Uterus (tissue), 4 donors: ENCODE data around the gene PTBP3. TPM values are rescaled to one million over a fixed set of nuclear protein-coding genes. Genes with fewer than 3 reads are reported as not detected.

Experiments used
- DNase-seq, 2 donors: peaks; one replicate each; pipeline ENCODE4 v3.0.0-alpha.2; 2019 to 2020
- H3K27ac ChIP-seq, 2 donors: fragments of 200-600 bp; sonication (generic); 1 replicate in 1 of 2; 2 replicates in 1 of 2; pipeline ENCODE4 v1.5.1; 2016 to 2018
- H3K27me3 ChIP-seq, 2 donors: fragments of 200-600 bp; sonication (generic); one replicate each; pipeline ENCODE4 v1.5.1; 2018 to 2019; ENCODE audit warnings: control low read depth in 1 of 2
- H3K36me3 ChIP-seq, 2 donors: fragments of 200-600 bp; sonication (generic); one replicate each; pipeline ENCODE4 v1.5.1; 2019; ENCODE audit warnings: control low read depth in 1 of 2
- H3K4me1 ChIP-seq, 2 donors: fragments of 200-600 bp; sonication (generic); one replicate each; pipeline ENCODE4 v1.5.1; 2018 to 2019; ENCODE audit warnings: control low read depth in 1 of 2
- H3K4me3 ChIP-seq, 2 donors: fragments of 200-600 bp; sonication (generic); 1 replicate in 1 of 2; 2 replicates in 1 of 2; pipeline ENCODE4 v1.5.1; 2018 to 2019; ENCODE audit warnings: mild to moderate bottlenecking in 1 of 2
- H3K9me3 ChIP-seq, 2 donors: fragments of 200-600 bp; sonication (generic); one replicate each; pipeline ENCODE4 v1.5.1; 2019; ENCODE audit warnings: control low read depth in 1 of 2
- CTCF ChIP-seq, 4 experiments: fragments of 200-600 bp in 2 of 4; fragments of 450-650 bp in 2 of 4; sonication (generic) in 2 of 4; IDR thresholded peaks; one replicate each; pipeline ENCODE4 v1.5.1; 2016 to 2019; ENCODE audit warnings: antibody characterized with exemption in 4 of 4, mild to moderate bottlenecking in 2 of 4, moderate library complexity in 1 of 4
- POLR2A ChIP-seq, 2 donors: fragments of 450-650 bp; IDR thresholded peaks; one replicate each; pipeline ENCODE4 v1.6.1; 2016; ENCODE audit warnings: antibody characterized with exemption in 2 of 2, mild to moderate bottlenecking in 1 of 2, moderate library complexity in 1 of 2
- intact Hi-C: fragments of 100-400 bp; cut with DNase I; formaldehyde crosslinking; loops from one replicate; pipeline ENCODE4 v1.15.1; 2023; ENCODE audit warnings: low total_unique reads
- total RNA-seq, 4 donors: library from RNA; depleted of rRNA in 3 of 4; stranded (reverse); fragments of >200 nt in 3 of 4; gene quantifications; one replicate each; pipeline versions ENCODE4 v1.1.0 to v1.2.4, GENCODE V29; 2014 to 2023
- donor health status: DM: yes; HTN: yes; CAD: no.

Gene PTBP3
- total RNA-seq, 4 donors from 2014 or later: 25.0 to 64.6 (median 36.2) TPM

- H3K27me3 ChIP-seq: no peaks in the 10 kb centered on the region
- H3K4me3 ChIP-seq: no peak overlapping the region
- no peak for DNase-seq
- H3K27ac ChIP-seq: no peak overlapping the region
- TF ChIP-seq CTCF (IDR thresholded peaks at IDR 0.05) (no peak), POLR2A (IDR thresholded peaks at IDR 0.05) (no peak)
- no peaks in the 10 kb centered on the region for H3K9me3 ChIP-seq
- intact Hi-C loops: loop anchor here (5.0 kb wide), 1 partner anchor 263 kb away; no protein-coding TSS in a partner anchor
- no peaks in the 10 kb centered on the region for H3K36me3 ChIP-seq
- no peaks in the 10 kb centered on the region for H3K4me1 ChIP-seq
These were observed 26.8 kb upstream of the PTBP3 start for GRCh38 chr9:112360047-112360804.

- no peak overlapping the region for H3K4me3 ChIP-seq
- TF ChIP-seq CTCF (IDR thresholded peaks at IDR 0.05) (no peak), POLR2A (IDR thresholded peaks at IDR 0.05) (no peak)
- no peaks in the 10 kb centered on the region for H3K36me3 ChIP-seq
- peak in 1 of 2 donors; percentile 32 for DNase-seq
- H3K27ac ChIP-seq: no peak overlapping the region
- H3K4me1 ChIP-seq: no peaks in the 10 kb centered on the region
- intact Hi-C loops: no loop called here
- H3K9me3 ChIP-seq: no peaks in the 10 kb centered on the region
- H3K27me3 ChIP-seq: no peaks in the 10 kb centered on the region
These were observed 22.0 kb upstream of the PTBP3 start for GRCh38 chr9:112355427-112355897.

GRCh38 chr9:112354081-112354743, 20.8 kb upstream of the PTBP3 start:
- Histone ChIP-seq H3K4me3 (no peak overlapping the region), H3K4me1 (no peaks in the 10 kb centered on the region), H3K36me3 (no peaks in the 10 kb centered on the region), H3K27ac (no peak overlapping the region), H3K9me3 (no peaks in the 10 kb centered on the region), H3K27me3 (no peaks in the 10 kb centered on the region)
- DNase-seq: no peak
- TF ChIP-seq POLR2A (IDR thresholded peaks at IDR 0.05): no peak
- no peak for TF ChIP-seq CTCF (IDR thresholded peaks at IDR 0.05)
- intact Hi-C loops: no loop called here

GRCh38 chr9:112352209-112352608, 18.8 kb upstream of the PTBP3 start:
- H3K36me3 ChIP-seq: no peaks in the 10 kb centered on the region
- no peaks in the 10 kb centered on the region for H3K4me1 ChIP-seq
- intact Hi-C loops: no loop called here
- TF ChIP-seq CTCF (IDR thresholded peaks at IDR 0.05) (no peak), POLR2A (IDR thresholded peaks at IDR 0.05) (no peak)
- no peak overlapping the region for H3K4me3 ChIP-seq
- no peaks in the 10 kb centered on the region for H3K27me3 ChIP-seq
- H3K9me3 ChIP-seq: no peaks in the 10 kb centered on the region
- DNase-seq: no peak
- H3K27ac ChIP-seq: no peak overlapping the region

- H3K4me3 ChIP-seq: no peak overlapping the region
- intact Hi-C loops: no loop called here
- TF ChIP-seq CTCF (IDR thresholded peaks at IDR 0.05) (no peak), POLR2A (IDR thresholded peaks at IDR 0.05) (no peak)
- DNase-seq: no peak
- H3K27me3 ChIP-seq: no peaks in the 10 kb centered on the region
- no peaks in the 10 kb centered on the region for H3K9me3 ChIP-seq
- H3K4me1 ChIP-seq: no peaks in the 10 kb centered on the region
- no peaks in the 10 kb centered on the region for H3K36me3 ChIP-seq
- no peak overlapping the region for H3K27ac ChIP-seq
These were observed 17.8 kb upstream of the PTBP3 start for GRCh38 chr9:112351184-112351583.
